HepG2 (cell line): ENCODE measurements around the gene ADARB2. TPM values are rescaled to one million over a fixed set of nuclear protein-coding genes. Genes with fewer than 3 reads are reported as not detected.

ENCODE experiments used
- ATAC-seq: fragments of 200-7000 bp; cut with Tn5 transposase; 3 replicates; pipeline ENCODE4 v1.9.1; 2020; ENCODE audit warnings: mild to moderate bottlenecking, moderate library complexity
- BruUV-seq: library from RNA; stranded (reverse); fragments of 400-500 nt; replicated peaks from 2 replicates; lab custom pipeline; 2021; lab: Mats Ljungman, UMichigan
- CTCF ChIA-PET: fragments of 300-600 bp; formaldehyde crosslinking; extraction: SDS; loops from one replicate; lab custom pipeline; 2021; ENCODE audit warnings: low total read pairs, inconsistent platforms, low intra/inter-chr PET ratio; lab: Yijun Ruan, JAX
- POLR2A ChIA-PET: fragments of 350-600 bp; sonication (Branson Sonifier 250); formaldehyde crosslinking; loops from one replicate; lab custom pipeline; 2020; ENCODE audit warnings: antibody characterized with exemption, inconsistent platforms; lab: Yijun Ruan, JAX
- DNase-seq: peaks from one replicate; pipeline ENCODE4 v3.0.0-alpha.2; 2015; ENCODE audit warnings: low spot score
- FAIRE-seq: peaks from 3 replicates; lab custom pipeline; 2011; peaks lifted over from hg19 to GRCh38; lab: Jason Lieb, UNC
- H2AFZ ChIP-seq: one replicate; pipeline ENCODE4 v1.6.1; 2011; ENCODE audit warnings: low read length, inconsistent platforms
- H3K27ac ChIP-seq: fragments of 300-600 bp; 3 replicates; pipeline ENCODE4 v1.8.0; 2011; ENCODE audit warnings: mixed run types, mild to moderate bottlenecking, mixed read lengths, low read length, inconsistent platforms; ENCODE audit not compliant: insufficient read depth; ENCODE audit errors: extremely low read length
- H3K27me3 ChIP-seq, 2 experiments: fragments of 200-600 bp in 1 of 2; 2 replicates in 1 of 2; 3 replicates in 1 of 2; pipeline versions ENCODE4 v1.6.0 to v1.8.0; 2011; ENCODE audit warnings: low read length in 2 of 2, mild to moderate bottlenecking in 2 of 2, moderate library complexity in 2 of 2, inconsistent platforms in 1 of 2; ENCODE audit not compliant: insufficient read depth in 2 of 2, control insufficient read depth in 1 of 2
- H3K36me3 ChIP-seq, 2 experiments: fragments of 200-600 bp in 1 of 2; replicated peaks in 1 of 2; 2 replicates in 1 of 2; 3 replicates in 1 of 2; pipeline versions ENCODE4 v1.5.1 to v1.8.0; 2011; ENCODE audit warnings: low read length in 2 of 2, inconsistent platforms in 1 of 2; ENCODE audit not compliant: insufficient read depth in 2 of 2, control insufficient read depth in 1 of 2
- H3K4me1 ChIP-seq: 2 replicates; pipeline ENCODE4 v1.5.1; 2012; ENCODE audit warnings: low read length, inconsistent platforms; ENCODE audit not compliant: insufficient read depth
- H3K4me2 ChIP-seq: 2 replicates; pipeline ENCODE4 v1.6.0; 2011; ENCODE audit warnings: low read depth, low read length, inconsistent platforms
- H3K4me3 ChIP-seq, 3 experiments: fragments of 200-600 bp in 1 of 3; sonication (generic), shearing (Covaris generic) in 1 of 3; replicated peaks in 1 of 3; 2 replicates each; pipeline ENCODE4 v1.5.1; 2011 to 2016; ENCODE audit warnings: low read length in 3 of 3, inconsistent platforms in 2 of 3, low read depth in 2 of 3, mild to moderate bottlenecking in 2 of 3, control low read depth in 1 of 3, mixed read lengths in 1 of 3; ENCODE audit not compliant: insufficient read depth in 1 of 3
- H3K79me2 ChIP-seq: one replicate; pipeline ENCODE4 v1.6.1; 2011; ENCODE audit warnings: low read length, inconsistent platforms; ENCODE audit not compliant: insufficient read depth
- H3K9ac ChIP-seq: 2 replicates; pipeline ENCODE4 v1.6.0; 2011; ENCODE audit warnings: mild to moderate bottlenecking, low read depth, low read length, inconsistent platforms; ENCODE audit not compliant: insufficient read depth
- H3K9me3 ChIP-seq: 2 replicates; pipeline ENCODE4 v1.5.1; 2012; ENCODE audit warnings: mild to moderate bottlenecking, low read length
- H4K20me1 ChIP-seq: 2 replicates; pipeline ENCODE4 v1.6.0; 2011; ENCODE audit warnings: inconsistent platforms, mild to moderate bottlenecking, low read length, moderate library complexity; ENCODE audit not compliant: insufficient read depth
- HDAC6 ChIP-seq: fragments of 200-600 bp; sonication (generic); IDR thresholded peaks from 2 replicates; pipeline ENCODE4 v1.7.0; 2017; ENCODE audit warnings: mild to moderate bottlenecking, antibody characterized with exemption, low read length, low read depth
- HES4 ChIP-seq: sonication (generic); formaldehyde crosslinking; IDR thresholded peaks from 2 replicates; pipeline ENCODE4 v1.9.0; 2021; ENCODE audit warnings: mild to moderate bottlenecking, missing genetic modification reagents, borderline replicate concordance
- NR3C1 ChIP-seq: sonication (generic); formaldehyde crosslinking; IDR thresholded peaks from 2 replicates; pipeline ENCODE4 v1.4.0; 2020; ENCODE audit warnings: missing genetic modification reagents
- ZNF333 ChIP-seq: sonication (generic); formaldehyde crosslinking; IDR thresholded peaks from 2 replicates; pipeline ENCODE4 v1.4.0; 2020; ENCODE audit warnings: mild to moderate bottlenecking, missing genetic modification reagents, borderline replicate concordance
- ZNF841 ChIP-seq: sonication (generic); formaldehyde crosslinking; IDR thresholded peaks from 2 replicates; pipeline ENCODE4 v1.8.1; 2023; ENCODE audit warnings: missing genetic modification reagents, borderline replicate concordance
- WGBS: methylation state at CpG from one replicate; pipeline ENCODE4 v1.1.6; 2017; ENCODE audit warnings: low lambda C conversion rate; 5-methylcytosine and 5-hydroxymethylcytosine counted together
- in situ Hi-C: cut with HindIII; loops from 2 replicates; pipeline ENCODE4 v1.10.0; 2017; ENCODE audit warnings: low pct_unique_long_range_greater_than_20kb; ENCODE audit not compliant: extremely low pct_ligation_motif_present
- intact Hi-C: fragments of 100-400 bp; cut with micrococcal nuclease; formaldehyde crosslinking; loops from one replicate; pipeline ENCODE4 v1.10.0; 2022; ENCODE audit not compliant: unreplicated experiment
- polyA plus RNA-seq, 8 experiments: library from polyadenylated mRNA; depleted of rRNA in 3 of 8; stranded (reverse) in 7 of 8; unstranded in 1 of 8; fragments of >200 nt; fragmentation: Illumina TruSeq in 4 of 8; extraction: Trizol in 4 of 8; gene quantifications; 2 replicates each; pipeline versions ENCODE4 v1.2.1 to v1.2.3, GENCODE V29; 2011 to 2016; ENCODE audit warnings: low read depth in 4 of 8, missing spikeins in 1 of 8, mixed read lengths in 1 of 8; ENCODE audit not compliant: insufficient read depth in 1 of 8
- total RNA-seq, 5 experiments: library from RNA; depleted of rRNA; stranded (reverse); fragments of >200 nt; fragmentation: Illumina TruSeq; extraction: Trizol; gene quantifications; 2 replicates each; pipeline ENCODE4 v1.2.3, GENCODE V29; 2016; ENCODE audit warnings: low read depth in 1 of 5
- TF ChIP-seq, protein P1 (sequence below): sonication (generic); formaldehyde crosslinking; IDR thresholded peaks from 2 replicates; pipeline ENCODE4 v1.5.0; 2020; ENCODE audit warnings: missing genetic modification reagents

ADARB2 gene
- total and polyA plus RNA-seq, 2 of the 13 experiments (the other 11 are each of a cell fraction or from before 2014, with no cell fraction given): not detected

- H3K36me3 ChIP-seq: no peaks in the 10 kb centered on the region
- BruUV-seq: no TSS peak
- H3K4me3 ChIP-seq: no peak overlapping the region
- no peaks in the 10 kb centered on the region for H3K9me3 ChIP-seq
- no peak overlapping the region for H3K4me2 ChIP-seq
- ATAC-seq: no peak
- no peak overlapping the region for H2AFZ ChIP-seq
- DNase-seq: no peak
- H3K79me2 ChIP-seq: no peaks in the 10 kb centered on the region
- no peaks in the 10 kb centered on the region for H4K20me1 ChIP-seq
- intact Hi-C loops (no loop called here), in situ Hi-C loops (no loop called here)
- POLR2A ChIA-PET: no interaction called here
- TF ChIP-seq ZNF841 (CRISPR knock-in tag) (no peak), HES4 (CRISPR knock-in tag) (0 out of 2 replicates have a peak, but pooled peaks have one; percentile 1), HDAC6 (no peak), NR3C1 (no peak), ZNF333 (CRISPR knock-in tag) (no peak)
- TF ChIP-seq, protein P1, sequence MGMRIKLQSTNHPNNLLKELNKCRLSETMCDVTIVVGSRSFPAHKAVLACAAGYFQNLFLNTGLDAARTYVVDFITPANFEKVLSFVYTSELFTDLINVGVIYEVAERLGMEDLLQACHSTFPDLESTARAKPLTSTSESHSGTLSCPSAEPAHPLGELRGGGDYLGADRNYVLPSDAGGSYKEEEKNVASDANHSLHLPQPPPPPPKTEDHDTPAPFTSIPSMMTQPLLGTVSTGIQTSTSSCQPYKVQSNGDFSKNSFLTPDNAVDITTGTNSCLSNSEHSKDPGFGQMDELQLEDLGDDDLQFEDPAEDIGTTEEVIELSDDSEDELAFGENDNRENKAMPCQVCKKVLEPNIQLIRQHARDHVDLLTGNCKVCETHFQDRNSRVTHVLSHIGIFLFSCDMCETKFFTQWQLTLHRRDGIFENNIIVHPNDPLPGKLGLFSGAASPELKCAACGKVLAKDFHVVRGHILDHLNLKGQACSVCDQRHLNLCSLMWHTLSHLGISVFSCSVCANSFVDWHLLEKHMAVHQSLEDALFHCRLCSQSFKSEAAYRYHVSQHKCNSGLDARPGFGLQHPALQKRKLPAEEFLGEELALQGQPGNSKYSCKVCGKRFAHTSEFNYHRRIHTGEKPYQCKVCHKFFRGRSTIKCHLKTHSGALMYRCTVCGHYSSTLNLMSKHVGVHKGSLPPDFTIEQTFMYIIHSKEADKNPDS (CRISPR knock-in tag): no peak
- no peak for FAIRE-seq
- H3K27ac ChIP-seq: no peak overlapping the region
- H3K4me1 ChIP-seq: no peaks in the 10 kb centered on the region
- no peaks in the 10 kb centered on the region; a peak in 1 of 5 replicates for H3K27me3 ChIP-seq
- WGBS: 15% methylated on average over 9 of the region's 9 CpGs
- no peak overlapping the region for H3K9ac ChIP-seq
- CTCF ChIA-PET: no interaction called here
Measured at GRCh38 chr10:1643908-1644179, 93.5 kb downstream of the ADARB2 start.
